Epithelial cell of proximal tubule (primary cell): ENCODE measurements around the gene S100A4. TPM values are rescaled to one million over a fixed set of nuclear protein-coding genes. Genes with fewer than 3 reads are reported as not detected.

Experiments used
- DNase-seq: peaks from one replicate; pipeline ENCODE4 v3.0.0-alpha.2; 2011; ENCODE audit warnings: low read depth
- H3K4me3 ChIP-seq: 2 replicates; pipeline ENCODE4 v1.5.1; 2011; ENCODE audit warnings: low read depth, mild to moderate bottlenecking, low read length
- total RNA-seq: library from RNA; depleted of rRNA; stranded (reverse); fragments of >200 nt; gene quantifications from 2 replicates; pipeline ENCODE4 v1.2.3, GENCODE V29; 2015
- TF ChIP-seq, protein P1 (sequence below): conservative IDR thresholded peaks from 2 replicates; pipeline ENCODE4 v1.5.1; 2012; ENCODE audit warnings: low read depth, mild to moderate bottlenecking, low read length

S100A4 gene
- total RNA-seq, 1 donor from 2014 or later, result 33.8 TPM

GRCh38 chr1:153573351-153573750 is 27.7 kb upstream of the S100A4 start:
- no peak for DNase-seq
- no peak overlapping the region for H3K4me3 ChIP-seq
- TF ChIP-seq, protein P1, sequence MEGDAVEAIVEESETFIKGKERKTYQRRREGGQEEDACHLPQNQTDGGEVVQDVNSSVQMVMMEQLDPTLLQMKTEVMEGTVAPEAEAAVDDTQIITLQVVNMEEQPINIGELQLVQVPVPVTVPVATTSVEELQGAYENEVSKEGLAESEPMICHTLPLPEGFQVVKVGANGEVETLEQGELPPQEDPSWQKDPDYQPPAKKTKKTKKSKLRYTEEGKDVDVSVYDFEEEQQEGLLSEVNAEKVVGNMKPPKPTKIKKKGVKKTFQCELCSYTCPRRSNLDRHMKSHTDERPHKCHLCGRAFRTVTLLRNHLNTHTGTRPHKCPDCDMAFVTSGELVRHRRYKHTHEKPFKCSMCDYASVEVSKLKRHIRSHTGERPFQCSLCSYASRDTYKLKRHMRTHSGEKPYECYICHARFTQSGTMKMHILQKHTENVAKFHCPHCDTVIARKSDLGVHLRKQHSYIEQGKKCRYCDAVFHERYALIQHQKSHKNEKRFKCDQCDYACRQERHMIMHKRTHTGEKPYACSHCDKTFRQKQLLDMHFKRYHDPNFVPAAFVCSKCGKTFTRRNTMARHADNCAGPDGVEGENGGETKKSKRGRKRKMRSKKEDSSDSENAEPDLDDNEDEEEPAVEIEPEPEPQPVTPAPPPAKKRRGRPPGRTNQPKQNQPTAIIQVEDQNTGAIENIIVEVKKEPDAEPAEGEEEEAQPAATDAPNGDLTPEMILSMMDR, result no peak

DNA sequence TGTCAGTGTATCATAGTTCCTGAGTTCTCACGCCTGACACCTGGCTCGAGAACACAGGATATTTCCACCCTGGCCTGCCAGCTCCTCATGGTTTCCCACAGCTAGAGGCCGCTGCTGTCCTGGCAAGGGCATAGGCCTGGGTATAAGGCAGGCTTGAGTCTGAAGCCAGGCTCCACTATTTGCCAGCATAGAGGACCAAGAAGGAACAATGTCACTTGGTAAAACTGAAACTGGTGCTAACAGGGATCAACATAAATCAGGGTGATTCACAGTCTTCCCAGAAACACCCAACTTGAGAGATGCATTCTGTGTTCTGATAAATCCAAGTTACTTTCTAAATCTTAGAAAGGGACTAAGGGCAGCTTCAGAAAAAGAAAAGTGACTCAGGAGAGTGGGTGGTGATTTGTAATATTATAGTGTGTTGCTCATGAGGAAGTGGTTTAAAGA is 27.0 kb upstream of the S100A4 start:
- no peak overlapping the region for H3K4me3 ChIP-seq
- DNase-seq, result peak; percentile 57
- TF ChIP-seq, protein P1, result peak; percentile 99

DNA sequence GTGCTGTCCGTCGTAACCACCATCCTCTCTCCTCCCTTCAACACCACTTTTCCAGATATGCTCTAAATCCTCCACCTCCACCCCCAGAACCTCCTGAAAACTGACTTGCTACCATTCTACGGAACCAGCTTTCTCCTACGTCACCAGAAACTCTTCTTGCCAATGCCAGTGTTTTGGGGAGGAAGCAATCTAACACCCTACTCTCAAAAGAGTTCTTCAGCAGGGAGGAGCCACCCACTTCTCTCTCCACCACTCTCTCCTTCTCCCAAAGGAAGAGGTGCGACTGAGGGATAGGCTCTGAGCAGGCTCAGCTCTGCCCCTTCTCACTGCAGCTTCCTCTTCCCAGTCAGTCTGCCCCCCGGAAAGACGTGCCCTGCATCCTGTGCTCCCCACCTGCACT is 26.1 kb upstream of the S100A4 start:
- TF ChIP-seq, protein P1, result no peak
- H3K4me3 ChIP-seq, result no peak overlapping the region
- no peak for DNase-seq

DNA sequence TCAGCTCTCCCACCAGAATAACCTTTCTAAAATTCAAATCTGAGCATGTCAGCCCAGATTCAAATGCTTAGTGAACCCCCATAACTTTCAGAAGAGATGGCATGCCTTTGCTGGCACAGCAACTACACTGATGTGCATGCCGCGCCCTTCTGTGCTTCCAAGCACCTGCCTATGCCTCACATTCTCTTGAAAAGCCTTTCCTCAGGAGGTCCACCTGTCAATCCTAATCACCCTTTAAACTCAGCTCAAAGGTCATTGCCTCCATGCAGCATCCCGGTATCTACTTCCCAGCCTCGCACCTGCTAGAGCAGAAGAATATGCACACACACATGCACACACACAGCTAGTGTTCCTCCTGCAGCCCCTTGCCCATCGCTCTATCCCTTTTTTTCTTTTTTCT is 25.3 kb upstream of the S100A4 start:
- no peak for DNase-seq
- TF ChIP-seq, protein P1, result no peak
- H3K4me3 ChIP-seq, result no peak overlapping the region

DNA sequence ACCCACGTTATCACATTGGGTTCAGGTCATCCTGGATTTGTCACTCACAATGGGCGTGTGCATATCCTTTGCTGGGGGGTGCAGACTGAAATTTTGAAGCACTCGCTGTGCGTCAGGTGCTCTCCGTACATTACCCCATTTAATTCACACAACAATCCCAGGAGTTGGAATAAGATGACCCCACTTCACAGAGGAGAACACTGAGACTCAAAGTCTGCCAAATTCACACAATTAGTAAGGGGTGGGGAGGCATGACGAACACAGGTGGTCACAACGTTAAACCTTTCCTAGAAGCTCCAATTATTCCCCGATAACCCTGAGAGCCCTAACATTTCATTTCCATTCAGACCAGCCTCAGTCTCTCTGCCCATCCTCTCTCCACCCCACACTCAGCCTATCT is 23.9 kb upstream of the S100A4 start:
- DNase-seq, result no peak
- no peak overlapping the region for H3K4me3 ChIP-seq
- TF ChIP-seq, protein P1, result no peak

DNA sequence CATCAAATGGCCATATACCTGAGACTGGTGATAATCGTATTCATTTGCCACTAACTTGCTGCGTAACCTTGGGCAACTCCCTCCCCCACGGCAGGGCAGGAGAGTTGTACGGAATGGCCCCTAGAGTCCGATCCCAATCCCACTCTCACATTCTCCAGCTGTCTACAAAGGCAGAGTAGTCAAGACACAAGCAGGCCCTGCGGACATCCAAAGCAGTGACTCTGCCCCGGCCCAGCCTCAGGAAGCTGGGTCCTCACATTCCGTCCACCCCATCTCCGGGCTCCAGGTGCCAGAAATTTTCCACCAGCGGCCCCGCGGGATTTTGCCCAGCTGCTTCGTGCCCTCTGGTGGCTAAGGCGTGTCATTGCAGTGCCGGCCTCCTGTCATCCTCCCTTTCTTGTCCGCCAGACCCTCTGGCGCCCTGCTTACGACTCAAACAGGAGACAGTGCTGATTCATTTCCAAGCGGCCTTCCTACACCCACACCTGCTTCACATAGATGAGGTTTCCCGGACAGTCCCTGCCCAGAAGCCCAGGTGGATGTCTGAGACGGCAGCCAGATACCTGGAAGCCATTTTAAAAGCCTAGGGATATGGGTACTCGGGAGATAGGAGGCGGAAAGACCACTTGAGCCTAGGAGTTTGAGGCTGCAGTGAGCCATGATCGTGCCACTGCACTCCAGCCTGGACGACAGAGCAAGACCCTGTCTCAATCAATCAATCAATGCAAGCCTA is 22.9 kb upstream of the S100A4 start:
- peak overlapping the region; percentile 33 for H3K4me3 ChIP-seq
- no peak for DNase-seq
- TF ChIP-seq, protein P1, result peak; percentile 96
